Fibroblast of skin of left quadriceps (primary cell): ENCODE measurements around the gene OR2T4.

Source experiments
- DNase-seq, 2 experiments: peaks; one replicate each; pipeline ENCODE4 v3.0.0-alpha.2; 2013; ENCODE audit warnings: low read depth in 2 of 2

The OR2T4 gene, protein sequence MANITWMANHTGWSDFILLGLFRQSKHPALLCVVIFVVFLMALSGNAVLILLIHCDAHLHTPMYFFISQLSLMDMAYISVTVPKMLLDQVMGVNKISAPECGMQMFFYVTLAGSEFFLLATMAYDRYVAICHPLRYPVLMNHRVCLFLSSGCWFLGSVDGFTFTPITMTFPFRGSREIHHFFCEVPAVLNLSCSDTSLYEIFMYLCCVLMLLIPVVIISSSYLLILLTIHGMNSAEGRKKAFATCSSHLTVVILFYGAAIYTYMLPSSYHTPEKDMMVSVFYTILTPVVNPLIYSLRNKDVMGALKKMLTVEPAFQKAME

DNA sequence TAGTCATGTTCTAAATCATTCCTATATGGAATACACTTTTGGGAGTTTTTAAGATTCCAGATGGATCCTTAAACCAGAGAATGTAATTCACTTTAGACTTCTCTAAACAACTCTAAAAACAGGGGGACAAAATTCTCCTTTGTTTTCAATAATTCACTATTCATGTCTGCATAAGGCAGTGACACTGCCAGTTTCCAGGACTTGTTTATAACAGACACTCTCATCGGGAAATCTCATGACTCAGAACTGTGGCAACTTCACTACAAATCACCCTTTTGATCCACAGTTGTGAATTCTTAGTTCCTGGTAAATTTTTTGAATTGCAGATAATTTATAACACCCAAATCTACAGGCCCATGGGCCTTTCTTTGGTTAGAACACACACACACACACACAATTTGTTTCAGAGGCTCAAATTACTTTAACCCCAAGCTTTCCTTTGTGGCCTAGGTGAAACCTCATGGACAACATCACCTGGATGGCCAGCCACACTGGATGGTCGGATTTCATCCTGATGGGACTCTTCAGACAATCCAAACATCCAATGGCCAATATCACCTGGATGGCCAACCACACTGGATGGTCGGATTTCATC, at the start of gene OR2T4:
Gene OR2T4, plus strand, starts transcription at position 545 of the 595 bp plus-strand sequence. Its CDS starts 0 bp downstream, at position 545.
- no peak for DNase-seq

DNA sequence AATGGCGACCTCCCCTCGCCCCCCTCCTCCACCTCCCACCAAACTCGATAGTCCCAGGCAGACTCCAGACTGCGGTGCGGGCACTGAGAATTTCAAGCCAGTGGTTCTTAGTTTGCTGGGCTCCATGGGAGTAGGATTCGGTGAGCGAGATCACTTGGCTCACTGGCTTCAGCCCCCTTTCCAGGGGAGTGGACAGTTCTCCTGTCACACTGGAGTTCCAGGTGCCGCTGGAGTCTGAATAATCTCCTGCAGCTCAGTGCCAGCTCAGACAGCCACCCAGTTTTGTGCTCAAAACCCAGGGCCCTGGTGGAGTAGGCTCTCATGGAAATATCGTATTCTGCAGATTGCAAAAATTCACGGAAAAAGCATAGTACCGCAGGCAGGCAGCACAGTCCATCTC, 44.7 kb upstream of the OR2T4 start:
- no peak for DNase-seq

DNA sequence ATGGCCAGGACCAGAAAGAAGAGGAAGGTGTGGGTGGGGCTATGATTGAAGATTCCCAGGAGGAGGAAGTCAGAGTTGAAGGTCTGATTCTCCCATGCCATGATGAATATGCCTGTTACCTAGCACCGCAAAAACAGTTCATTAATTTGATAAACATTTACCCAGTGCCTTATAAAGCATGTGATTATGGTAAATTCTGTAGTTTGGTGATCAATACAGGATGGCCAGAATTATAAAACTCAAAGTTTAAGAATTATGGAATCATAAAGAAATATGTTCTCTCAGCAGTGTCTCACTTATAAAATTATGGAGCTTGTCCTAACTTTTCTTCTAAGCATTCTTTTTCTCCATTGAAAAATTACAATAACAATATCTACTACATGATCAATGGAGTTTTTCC, 37.0 kb upstream of the OR2T4 start, which contains the start of gene OR2M7:
Gene OR2M7, minus strand, starts transcription at position 101 of the 400 bp plus-strand sequence. Its CDS starts 0 bp downstream, at position 101.
- DNase-seq: no peak

DNA sequence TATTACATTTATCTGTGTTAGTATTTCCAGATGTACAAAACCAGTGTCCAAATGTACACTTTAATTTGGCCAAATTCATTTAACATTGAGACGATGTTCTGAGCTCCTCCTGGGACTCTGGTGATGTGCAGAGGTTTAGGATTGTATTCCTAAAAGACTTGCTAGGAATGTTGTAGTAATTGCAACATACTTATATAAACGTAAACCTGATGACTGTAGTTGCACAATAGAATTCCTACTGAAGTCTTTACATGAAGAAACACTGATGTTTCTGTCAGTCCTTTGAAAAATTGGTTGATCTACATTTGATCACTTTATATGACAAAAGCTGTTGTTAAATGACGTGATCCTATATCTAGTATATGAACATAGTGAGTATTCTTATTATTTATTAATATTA, 18.0 kb upstream of the OR2T4 start:
- DNase-seq: no peak

DNA sequence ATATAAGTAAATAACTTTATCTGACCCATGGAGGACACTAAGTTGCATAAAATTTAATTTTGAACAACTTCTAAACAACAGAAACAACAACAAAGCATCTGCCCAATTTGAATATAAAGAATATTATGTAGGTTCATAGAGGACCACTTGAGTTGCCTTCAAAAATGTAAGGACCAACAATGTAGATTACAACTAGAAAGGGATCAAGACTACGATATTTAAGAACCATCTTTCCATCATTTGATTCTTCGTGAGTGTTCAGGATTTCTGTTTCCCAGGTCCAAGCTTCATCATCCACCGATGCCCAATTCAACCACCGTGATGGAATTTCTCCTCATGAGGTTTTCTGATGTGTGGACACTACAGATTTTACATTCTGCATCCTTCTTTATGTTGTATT, 13.0 kb upstream of the OR2T4 start, which contains the start of gene OR14C36:
Gene OR14C36, plus strand, starts transcription at position 301 of the 400 bp plus-strand sequence. Its CDS starts 0 bp downstream, at position 301.
- DNase-seq: no peak

DNA sequence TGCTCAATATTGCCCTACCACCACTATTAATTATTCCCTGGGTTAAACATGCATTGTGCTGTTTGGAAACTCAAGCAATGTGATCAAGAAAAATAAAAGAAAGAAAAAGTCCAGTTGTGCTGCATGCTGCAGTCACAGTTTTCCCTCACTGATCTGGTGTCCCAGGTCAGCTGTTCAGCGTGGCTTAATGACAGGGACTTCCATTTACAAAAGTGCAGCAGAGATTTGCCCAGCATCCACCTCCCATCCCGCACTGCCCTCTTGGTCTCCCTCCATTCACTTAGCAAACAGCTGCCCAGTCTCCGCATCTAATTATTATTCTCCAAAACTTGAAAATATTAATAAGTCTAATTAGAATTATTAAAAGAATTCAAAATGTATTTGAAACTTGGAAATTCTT, 2.0 kb upstream of the OR2T4 start:
- DNase-seq: no peak

DNA sequence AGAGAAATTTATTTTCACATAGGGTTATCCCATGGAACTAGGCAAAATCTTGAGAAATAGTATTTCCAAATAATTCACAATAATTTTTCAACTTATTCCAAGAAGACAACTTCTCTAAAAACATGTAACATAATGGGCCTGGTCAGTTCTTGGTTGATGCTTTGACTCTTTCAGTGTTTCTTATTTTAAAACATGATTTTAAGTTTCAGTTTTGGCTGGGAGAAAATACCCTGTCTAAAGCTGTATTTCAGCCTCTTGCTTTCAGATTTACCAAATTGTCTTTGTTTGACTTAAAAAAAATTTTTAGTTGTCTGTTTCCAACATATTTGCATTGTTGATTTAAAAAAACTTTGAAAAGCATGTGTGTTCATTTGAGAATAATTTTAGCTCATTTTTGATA, 5.1 kb downstream of the OR2T4 start:
- DNase-seq: no peak

DNA sequence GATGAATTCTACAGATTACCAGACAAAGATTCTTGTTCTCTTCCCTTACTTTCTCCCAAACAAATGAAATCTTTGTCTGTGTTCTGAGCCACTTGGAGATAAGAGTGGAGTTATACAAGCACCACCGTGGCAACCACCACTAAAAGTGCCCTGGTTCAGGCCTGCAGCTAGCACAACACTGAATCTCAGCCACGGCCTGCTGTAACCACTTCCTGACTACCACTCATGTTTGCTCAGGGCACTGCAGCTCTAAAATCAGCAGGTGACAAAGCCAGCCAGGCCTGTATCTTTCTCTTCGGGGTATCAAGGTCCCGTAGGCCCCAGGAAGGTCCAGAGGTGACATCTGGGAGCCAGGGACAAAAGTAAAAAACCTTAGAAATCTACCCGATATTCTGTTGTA, 10.9 kb downstream of the OR2T4 start:
- no peak for DNase-seq

DNA sequence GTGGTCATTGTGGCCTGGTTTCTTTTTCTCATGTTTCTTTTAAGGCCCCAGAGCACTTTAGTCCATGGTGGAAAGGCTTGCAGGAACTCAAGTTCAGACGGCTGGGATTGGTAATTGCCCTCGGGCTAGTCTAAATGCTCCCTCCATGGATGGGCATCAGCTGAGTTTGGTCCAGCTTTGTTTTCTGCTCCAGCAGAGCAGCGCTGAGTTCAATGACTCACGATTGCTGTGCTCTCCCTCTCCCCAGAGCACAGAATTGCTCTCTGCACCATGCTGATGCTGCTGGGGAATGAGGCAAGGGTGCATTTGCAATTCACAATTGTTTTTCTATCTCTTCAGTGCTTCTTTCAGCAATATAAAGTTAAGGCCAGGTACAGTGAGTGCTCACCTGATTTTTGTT, 12.3 kb downstream of the OR2T4 start:
- DNase-seq: no peak

DNA sequence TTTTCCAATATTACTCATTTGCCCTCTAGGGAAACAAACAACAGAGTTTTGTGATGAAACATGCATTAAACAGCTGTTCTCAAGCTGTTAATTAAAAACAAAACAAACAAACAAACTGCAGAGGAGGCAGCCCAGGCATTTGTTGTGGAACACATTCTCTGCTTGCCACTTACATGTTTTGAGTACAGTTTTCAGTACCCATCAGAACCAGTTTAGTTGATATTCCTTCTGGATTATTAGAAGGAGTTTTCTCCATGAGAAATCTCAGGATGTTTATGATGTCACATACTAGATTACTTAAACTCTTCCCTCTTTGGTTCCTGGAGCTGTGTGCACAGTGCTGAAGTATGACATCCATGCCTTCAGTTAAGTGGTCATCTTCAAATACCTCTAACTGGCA, 14.0 kb downstream of the OR2T4 start, which contains the start of gene OR2T6:
Gene OR2T6, plus strand, starts transcription at position 301 of the 400 bp plus-strand sequence. CDS start 11,863 bp downstream, outside the sequence.
- DNase-seq: no peak

DNA sequence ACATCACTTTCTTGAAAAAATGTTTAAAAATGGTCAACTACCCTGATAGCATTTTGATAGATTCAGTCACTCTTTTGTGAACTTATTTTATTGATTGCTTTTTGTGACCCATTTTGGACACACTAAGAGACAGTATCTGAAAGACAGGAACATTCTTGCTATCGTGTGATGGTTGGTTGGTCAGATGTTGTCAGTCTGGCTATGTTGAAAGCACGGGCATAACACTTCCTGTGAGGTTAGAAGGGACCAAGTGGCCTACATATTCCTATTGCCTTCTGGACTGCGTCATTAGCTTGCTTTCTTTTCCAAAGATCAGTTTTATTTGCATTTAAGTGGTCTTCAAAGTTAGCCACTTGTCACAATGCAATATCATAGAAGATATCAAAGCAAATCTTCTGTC, 15.5 kb downstream of the OR2T4 start:
- DNase-seq: no peak

DNA sequence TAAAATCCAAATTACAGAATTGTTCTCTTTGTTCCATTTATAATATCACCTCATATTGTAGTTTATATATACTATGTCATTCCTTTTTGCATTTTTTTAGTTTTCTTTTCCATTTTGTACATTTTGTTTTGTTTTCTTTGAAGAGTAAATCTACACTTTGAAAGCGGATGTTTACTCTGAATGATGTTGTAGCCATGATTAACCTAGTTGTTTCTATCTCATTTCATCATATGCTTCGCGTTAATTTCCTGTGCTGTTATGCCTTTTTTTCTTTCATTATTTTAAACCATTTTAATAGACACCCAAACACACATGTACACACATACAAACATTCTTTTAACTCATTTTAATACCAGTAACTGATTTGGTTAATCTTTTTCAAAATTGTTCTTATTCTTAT, 19.4 kb downstream of the OR2T4 start:
- no peak for DNase-seq

DNA sequence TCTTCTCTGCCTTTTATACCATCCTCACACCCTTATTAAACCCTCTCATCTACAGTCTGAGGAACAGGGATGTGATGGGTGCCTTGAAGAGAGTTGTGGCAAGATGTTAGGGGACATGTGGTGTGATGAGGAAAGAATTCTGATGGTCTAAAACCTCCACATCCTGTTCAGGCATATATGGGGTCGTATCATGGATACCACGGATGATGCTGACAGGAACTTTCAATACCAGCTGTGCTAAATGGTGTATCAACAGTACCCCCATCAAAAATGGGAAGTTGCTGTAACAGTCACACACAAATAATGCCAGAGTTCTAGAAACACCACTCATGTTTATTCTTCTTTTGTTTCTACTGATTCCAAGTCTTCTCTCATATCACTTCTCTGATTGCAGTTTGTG, 27.0 kb downstream of the OR2T4 start:
- no peak for DNase-seq

DNA sequence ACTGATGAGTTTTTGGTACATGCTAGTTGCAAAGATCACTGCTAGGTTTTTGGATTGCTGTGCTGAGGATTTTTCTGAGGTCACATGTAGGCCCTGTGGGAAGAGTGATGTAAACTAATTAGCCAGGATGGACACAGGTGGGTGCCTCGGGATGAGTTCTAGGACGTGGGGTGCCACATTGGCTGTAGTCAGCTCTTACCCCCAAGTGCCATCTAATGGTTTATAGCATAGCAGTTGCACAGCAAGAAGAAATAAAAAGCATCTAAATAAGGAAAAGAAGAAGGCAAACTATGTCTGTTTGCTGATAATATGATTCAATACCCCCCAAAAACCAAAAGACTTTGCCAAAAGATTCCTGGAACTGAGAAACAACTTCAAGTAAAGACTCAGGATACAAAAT, 31.6 kb downstream of the OR2T4 start:
- no peak for DNase-seq

DNA sequence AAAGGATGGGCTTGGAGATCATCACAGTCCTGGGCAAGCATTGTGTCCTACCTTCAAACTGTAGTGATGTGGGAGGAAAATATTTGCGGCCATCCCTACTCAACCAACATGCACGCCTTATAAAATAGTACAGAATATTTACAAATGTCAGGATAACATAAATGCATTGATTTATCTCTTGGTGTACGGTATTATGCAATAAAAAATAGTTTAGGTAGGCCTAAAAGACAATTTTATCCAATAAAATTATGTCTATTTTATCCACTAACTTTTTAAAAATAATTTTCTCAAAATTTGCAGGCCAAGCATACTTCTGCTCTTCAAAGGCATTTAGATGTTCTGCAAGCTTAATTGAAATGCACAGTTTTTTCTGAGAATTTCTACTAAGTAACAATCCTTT, 41.3 kb downstream of the OR2T4 start, which contains the start of gene OR2T1:
Gene OR2T1, plus strand, starts transcription at position 301 of the 400 bp plus-strand sequence. CDS start 3,100 bp downstream, outside the sequence.
- DNase-seq: no peak

DNA sequence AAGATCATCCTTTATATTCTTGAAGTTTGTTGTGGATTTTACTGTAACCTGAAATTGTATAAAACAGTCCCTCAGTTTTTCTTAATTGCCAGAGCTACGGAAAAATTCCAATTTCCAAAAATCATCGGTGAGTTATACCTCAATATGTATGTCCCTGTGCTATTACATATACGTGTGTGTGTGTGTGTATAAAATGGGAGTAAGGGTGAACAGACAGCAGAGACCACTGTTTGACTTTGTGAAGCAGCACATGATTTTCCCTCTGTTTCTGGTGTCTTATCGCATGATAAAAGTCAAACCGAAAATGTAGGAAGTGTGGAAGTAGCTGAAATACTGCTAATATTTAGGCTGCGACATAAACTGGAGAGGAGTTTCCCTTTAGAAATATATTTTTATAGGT, 42.6 kb downstream of the OR2T4 start:
- no peak for DNase-seq

DNA sequence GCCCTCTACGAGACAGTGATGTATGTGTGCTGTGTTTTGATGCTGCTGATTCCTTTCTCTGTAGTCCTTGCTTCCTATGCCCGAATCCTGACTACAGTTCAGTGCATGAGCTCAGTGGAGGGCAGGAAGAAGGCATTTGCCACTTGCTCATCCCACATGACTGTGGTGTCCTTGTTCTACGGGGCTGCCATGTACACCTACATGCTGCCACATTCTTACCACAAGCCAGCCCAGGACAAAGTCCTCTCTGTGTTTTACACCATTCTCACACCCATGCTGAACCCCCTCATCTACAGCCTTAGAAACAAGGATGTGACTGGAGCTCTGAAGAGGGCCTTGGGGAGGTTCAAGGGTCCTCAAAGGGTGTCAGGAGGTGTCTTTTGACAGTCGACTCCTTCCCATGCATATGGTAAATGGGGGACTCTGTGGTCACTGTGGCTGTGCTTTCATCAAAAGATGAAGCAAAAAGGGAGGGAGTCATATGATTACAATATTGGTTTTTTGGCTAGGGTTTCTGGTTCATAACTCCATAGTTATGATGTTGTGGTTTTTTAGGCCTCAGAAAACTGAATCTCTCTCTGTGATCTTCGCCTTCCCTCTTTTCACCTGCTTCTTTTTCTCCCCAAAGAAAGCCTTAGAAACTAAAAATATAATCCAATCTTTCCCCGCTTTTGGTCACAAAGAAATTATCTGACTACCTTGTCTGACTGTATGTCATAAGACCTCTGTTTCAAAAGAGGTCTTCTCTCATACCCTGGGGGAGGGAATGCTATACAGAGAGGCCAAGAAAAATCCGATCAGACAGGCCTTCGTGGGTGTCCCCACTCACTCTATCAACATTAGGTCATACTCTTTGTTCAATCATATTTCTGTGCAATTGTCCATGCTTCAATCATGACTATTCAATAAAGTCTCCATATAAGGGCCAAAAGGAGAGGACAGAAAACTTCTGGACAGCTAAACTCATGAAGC, 45.5 kb downstream of the OR2T4 start:
- no peak for DNase-seq
